ENCODE data around the gene ATP2C1.

- TF ChIP-seq TAF1 (IDR thresholded peaks at IDR 0.05; ENCODE audit: borderline replicate concordance, insufficient read depth, low read length) = no peak
- TF ChIP-seq POLR2AphosphoS5 (IDR thresholded peaks at IDR 0.05; ENCODE audit: low read depth, low read length) = no peak
- TF ChIP-seq REST (IDR thresholded peaks at IDR 0.05; ENCODE audit: insufficient read depth in 1 of 2, low read depth in 2 of 2, low read length in 2 of 2) = no peak
- TF ChIP-seq SIN3A (IDR thresholded peaks at IDR 0.05; ENCODE audit: borderline replicate concordance, insufficient read depth, low read length) = no peak
Observed at GRCh38 chr3:131036200-131036816, 142.4 kb downstream of the ATP2C1 start.

Measured in PFSK-1 (cell line).